SK-N-DZ (cell line): ENCODE measurements around the gene BCHE.
"Not testable (repeated sequence)": the region's sequence is repeated elsewhere in the genome, so short reads cannot be mapped to it uniquely, and the experiment has no call there.

ENCODE experiments used
- DNase-seq: peaks from one replicate; pipeline ENCODE4 v3.0.0-alpha.2; 2015; ENCODE audit warnings: low spot score

Gene BCHE

DNA sequence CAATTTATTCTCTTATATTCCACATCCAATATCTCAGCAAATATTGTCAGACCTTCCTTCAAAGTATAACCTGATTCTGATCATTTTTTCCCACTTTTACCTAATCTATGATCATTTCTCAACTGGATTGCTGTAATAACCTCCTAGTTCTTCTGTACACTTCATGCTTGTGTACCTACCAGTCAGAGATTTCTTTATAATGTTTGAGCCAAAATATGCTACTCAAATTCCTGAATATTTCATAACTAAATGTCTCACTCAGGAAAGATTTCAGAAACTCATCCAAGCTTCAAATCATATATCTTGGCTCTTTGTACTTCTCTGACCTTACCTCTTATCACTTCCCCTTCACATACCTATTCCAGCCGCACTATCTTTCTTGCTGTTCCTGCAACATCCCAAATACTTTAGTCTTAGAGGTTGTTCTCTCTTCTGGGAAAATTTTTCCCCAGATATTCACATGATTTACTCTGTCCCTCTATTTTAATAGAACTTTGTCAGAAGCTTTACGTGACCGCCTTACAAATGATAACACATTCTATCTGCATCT lies 20.0 kb downstream of the BCHE start:
- DNase-seq: no peak

DNA sequence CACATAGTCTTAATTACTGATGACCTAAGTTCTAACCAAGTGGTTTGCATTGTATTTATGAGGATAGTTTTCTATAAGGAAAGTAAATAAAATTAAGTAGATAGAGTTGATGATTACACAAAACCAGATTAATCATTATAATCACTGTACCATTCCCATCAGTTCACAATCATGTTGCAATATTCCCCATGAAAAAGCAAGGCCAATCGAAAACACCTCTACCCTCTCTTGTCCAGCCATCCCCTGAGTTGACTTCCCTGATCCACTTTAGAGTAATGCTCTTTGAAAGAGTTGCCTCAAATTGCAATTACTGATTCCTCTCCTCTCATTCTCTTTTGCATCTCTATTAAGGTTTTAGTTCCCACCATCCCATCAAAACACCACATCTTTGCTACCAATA lies 21.0 kb downstream of the BCHE start:
- DNase-seq: no peak

DNA sequence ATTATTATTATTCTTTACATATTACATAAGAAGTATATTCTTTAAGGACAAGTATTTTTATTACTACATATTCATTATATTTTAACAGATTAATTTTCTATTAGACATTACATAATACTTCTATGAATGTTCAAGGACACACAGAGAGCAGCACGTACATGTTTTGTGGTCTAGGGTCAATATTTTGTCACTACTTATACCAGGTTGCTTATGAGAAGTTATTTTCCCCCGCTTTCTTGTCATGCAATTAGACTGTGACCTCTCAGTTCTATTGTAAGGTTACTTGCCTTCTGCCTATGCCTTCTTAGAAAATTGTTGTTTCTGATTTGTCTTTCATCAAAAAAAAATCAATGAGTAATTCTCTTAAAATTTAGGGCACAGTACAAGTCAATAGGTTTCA lies 21.5 kb downstream of the BCHE start:
- no peak for DNase-seq

DNA sequence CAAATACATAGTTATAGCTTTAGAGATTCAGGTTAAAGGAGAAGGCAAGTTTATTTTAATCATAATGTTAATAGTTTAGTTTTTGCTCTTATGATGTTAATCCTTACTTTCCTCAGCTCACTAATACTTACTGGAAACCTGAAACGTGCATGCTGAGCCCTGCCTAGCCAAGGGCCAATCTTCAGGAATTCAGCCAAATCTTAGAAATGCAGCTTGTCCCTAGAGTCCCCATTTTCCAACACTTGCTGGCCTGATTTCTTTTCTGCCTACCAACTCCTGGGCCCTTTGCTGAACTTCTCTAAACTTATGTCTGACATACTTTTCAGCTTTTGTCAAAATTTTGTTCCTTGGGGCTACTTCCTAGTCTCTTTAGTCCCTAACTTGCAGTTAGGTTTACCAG lies 22.8 kb downstream of the BCHE start:
- DNase-seq: no peak

DNA sequence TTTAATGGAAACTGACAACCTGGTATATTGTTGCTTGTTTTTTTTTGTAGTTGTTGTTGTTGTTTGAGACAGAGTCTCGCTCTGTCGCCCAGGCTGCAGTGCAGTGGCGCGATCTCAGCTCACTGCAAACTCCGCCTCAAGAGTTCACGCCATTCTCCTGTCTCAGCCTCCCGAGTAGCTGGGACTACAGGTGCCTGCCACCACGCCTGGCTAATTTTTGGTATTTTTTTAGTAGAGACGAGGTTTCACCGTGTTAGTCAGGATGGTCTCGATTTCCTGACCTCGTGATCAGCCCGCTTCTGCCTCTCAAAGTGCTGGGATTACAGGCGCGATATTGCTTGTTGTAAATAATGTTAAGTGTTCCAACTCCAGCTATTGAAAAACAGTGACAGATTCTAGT lies 29.3 kb downstream of the BCHE start:
- DNase-seq: not testable (repeated sequence)

DNA sequence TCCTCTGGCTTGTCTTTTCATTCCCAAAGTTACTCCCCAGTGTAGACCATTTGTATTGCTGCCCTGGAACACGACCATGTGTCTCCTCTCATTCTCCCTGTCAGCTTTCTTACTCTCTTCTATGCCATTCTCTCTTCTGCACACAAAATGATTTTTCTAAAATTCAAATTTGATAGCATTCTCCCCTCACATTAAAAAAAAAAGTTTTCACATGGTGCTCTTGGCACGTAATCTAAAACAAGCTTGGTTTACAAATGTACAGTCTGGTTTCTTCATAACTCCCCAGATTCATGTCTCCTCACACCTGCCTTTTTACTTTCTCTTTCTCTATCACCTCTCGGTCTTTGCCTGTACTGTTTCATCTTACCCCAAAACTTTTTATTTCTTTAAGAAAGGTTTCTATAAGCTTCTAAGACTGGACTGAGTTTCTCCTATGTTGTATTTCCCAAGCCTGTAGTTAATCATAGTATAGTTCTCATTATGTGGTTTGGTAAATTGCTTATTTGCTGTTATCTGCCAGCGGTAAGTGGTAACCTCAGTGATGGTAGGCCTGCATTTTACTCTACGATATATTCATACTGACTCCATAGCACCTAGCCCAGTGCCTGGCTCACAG lies 31.2 kb downstream of the BCHE start:
- DNase-seq: no peak

DNA sequence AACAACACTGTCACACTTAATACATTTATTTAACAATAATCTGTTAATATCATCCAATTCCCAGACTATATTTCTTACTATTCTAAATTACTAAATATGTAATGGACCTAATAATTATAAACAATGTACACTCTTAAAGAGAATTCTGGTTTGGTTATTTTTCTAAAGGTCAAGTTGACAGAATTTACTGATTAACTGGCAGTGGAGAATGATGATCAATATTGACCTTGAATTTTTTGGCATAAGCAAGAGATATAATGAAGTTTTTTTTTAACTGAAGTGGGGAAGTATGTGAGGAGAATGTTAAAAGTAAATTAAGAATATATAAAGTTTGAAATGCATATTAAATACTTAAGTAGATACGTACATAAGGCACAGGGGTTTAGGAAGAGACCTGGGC lies 33.8 kb downstream of the BCHE start:
- DNase-seq: no peak

DNA sequence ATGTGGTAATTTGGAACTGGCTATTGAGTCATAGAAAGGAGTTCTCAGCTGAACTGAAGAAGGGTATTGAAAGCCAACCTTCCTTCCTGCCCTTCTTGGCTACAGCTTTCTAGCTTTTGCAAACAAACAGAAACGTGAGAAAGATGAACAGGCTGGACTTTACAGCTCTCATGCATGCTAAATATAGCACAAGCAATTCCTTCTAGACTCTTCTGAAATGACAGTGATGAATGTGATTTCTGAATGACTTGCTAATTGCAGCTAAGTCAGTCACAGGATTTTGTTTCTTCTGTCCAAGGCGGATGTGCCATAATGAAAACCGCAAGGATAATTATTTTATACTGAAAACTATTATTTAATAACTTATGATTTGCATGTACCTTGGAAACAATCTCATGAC lies 36.3 kb downstream of the BCHE start:
- no peak for DNase-seq

DNA sequence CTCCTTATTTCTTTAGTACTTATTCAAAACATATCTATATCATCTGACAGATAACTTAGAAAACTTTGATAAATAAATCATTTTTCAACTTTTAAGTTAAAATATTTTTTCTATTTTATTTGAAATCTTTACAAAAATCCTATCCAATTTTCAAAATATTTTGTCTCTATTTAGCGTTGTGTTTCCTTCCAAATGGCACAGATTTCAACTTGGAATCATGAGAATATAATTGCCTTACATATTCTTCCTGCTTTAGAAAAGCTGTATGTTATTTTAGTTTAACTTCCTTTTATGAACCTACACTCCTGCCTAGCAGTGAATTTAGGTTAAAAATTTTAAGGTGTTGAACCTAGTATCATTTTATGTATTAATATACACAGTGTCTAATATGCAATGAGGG lies 38.2 kb downstream of the BCHE start:
- no peak for DNase-seq

DNA sequence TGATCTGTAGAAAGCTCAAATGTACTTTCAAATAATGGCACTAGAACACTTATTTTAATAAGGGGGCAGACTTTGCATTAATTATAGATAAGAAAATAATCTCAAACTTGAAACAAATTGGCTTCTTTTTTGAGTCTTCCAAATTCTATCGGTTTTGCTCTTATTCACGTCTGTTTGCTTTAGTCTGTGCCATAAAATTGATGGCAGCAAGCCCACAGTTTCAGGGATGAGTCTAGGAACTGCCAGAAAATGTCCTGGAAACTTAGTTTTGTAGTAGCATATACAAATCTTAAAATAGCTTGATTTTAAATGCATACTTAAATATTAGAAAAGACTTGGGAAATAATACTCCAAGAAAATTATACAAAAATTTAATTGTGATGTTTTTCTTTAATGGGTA lies 39.7 kb downstream of the BCHE start:
- DNase-seq: no peak

DNA sequence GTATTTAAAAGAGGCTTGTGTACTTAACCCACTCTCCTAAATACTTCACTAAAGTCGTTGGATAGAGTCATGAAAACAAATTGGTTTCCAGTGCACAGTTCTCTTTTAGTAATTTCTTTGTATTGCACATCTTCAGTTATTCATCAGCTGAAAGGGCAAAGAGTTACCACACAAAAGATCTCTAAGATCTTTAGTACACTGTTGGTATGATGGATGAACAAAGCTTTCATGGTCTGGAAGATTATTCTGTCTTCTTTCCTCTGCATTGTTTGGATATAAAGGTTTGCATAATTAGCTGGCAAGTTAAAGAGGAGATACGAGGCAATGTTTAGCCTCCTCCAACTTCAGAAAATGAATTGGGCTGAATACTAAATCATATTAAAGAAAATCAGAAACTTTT lies 40.5 kb downstream of the BCHE start:
- DNase-seq: no peak

DNA sequence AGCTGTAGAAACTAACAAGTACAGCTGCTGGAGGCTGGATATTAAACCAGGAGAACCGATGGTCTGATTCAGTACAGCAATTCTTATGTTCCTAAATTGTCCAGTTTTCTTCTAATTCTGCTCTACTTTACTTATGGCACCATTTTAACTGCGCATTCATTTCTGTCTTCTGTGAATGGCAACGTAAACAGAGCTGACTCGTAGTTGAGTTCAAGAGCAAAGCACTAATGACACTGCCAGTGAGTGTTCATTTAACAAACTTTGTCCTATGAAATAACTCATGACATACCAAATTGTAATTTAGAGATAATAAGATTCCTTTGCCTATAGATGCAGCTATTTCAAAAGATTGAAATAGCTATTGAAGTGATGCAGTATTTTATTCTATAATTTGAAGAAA lies 48.7 kb downstream of the BCHE start:
- DNase-seq: no peak

DNA sequence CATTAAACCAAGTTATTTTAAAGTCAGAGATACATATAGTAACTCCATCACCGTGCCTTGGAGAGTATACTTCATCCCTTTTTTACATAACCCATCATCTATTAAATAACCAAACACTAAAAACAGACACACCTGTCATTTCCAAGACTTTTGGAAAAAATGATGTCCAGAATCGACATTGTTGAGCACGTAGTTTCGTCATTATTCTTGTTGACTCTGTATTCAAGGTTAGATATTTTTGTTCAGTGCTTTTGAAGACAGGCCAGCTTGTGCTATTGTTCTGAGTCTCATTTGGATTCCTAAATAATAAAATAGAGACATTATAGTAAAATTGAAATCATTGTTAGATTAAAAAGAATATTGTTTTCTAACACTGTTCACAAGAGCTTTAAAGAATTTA lies 51.2 kb downstream of the BCHE start:
- DNase-seq: no peak

DNA sequence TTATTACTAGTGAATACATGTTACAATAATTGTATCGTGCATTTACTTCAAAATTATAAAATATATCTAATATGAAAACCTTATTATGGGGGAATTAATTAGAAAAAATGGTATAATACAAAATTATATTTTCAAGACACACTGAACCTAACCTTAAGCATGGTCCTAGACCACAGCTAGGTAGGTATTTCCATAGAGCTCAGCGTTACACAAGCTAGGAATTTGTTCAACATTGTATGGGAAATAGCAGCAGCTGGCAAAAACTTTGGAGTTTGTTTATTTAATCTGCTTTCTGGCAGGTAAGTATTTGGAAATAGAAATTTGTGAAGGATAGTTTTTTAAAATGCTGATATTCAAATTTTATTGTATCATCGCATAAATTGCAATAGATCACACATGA lies 52.9 kb downstream of the BCHE start:
- no peak for DNase-seq

DNA sequence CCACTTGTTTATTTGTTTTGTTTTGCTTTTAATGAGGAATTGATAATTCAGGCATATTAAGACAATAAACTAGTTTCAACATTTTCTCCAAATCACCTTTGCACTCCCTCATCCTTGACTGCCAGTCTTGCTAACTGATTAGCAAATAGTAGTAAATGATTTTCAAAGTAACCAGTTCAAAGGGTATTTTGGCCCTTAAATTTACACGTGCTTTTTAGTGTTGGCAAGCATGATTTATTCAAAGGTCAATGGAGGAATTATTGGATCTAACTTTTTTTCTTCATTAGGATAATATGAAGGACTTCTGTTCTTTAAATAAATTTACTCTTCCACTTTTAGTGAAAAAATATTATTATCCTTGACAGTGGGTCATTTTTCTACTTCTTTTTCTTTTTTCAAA lies 53.8 kb downstream of the BCHE start:
- no peak for DNase-seq

DNA sequence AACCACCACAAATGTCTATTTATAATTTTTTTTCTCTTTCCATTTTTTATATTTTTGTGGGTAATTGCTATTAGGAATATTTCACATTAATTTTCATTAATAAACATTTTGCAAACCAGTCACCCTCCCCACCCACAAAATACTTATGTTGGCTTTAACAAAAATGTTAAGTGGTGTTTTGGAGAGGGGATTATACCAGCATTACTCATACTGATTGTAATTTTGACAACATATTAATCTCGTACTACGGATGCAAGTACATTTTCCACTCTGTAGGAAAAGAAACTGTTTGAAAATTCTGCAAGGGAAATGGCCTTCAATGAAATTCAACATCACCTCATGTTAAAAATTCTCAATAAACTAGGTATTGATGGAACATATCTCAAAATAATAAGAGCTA lies 58.3 kb downstream of the BCHE start:
- DNase-seq: no peak

DNA sequence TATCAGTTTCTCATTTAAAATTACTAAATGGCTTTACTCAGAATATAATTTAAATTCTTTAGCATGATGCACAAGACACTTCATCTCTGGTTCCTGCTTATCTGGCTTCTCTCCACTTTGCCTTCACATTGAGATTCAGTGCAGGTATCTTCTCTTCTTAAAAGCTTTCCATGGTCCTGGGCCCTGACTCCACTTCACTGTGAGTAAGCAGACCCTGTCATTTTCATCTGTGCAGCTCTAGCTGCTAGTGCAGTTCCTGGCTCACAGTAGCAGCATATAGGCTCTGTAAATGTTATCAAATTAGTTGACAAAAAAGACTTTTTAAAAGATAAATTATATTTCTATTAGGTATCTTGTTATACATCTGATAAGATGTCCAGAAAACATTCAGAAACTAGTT lies 58.8 kb downstream of the BCHE start:
- DNase-seq: no peak

DNA sequence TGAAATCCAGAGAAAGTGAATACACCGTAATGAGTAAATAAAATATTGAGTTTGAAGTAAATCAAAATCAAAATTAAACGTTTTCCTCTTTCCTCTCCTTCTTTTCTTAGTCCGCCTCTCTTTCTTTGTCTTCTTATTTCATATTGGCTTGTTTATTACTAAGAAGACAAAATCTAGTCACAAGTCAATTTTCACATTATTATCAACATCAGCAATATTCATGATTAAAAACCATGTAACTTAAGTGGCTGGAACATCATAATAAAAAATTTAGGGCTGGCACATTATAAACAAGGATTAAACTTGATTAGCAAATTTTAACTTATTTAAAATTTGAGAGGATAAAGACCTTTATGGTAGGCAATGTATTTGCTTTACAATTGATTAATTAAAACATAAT lies 61.4 kb downstream of the BCHE start:
- no peak for DNase-seq

DNA sequence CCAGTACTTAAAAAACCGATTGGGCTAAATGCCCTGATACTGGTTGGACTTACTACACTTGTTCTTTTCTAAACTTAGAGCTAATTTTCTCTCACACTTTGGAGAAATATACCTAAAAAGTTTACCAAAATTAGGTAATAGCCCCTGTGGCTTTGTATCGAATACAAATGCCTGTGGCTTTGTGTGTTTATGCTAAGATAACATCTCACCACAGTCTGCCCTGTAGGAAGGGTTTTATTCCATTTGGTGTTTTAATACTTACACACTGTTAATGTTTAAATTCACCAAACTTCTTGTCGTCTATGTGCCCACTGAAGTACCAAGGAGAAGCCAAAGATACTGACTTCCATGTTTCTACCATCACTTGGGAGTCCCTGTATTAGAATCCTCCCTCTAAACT lies 66.4 kb downstream of the BCHE start:
- no peak for DNase-seq

DNA sequence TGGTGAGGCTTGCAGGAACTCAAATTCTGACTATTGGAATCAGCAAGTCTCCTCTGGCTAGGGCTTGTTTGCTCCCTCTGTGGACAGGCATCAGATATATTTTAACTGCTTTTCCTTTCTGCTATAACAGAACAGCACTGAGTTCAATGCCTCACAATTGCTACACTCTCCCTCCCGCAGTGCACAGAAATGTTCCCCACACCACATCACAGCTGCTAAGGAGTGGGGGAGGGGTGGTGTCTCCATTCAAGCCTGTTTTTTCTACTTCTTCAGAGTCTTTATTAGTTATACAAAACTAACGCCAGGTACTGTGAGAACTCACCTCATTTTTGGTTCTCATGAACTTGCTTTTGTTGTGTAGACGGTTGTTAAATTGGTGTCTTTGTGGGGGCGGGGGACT lies 68.5 kb downstream of the BCHE start:
- no peak for DNase-seq

DNA sequence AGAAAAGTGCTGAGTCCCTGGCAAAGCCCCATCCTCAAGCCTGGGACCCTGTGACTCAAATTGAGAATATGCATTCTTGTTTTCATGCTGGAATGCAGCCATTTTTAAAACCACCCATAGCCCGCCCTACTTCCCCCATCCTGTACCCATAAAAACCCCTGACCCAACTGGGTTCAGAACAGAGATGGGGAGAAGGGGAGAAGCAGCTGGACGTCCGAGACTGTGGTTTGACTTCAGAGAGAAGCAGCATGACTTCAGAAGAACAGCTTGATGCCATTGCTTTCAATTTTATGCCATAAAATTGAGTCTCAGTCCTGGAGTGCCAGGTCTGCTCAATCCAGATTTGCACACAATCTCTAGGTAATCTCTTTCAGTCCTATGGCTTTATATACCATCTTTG lies 78.2 kb downstream of the BCHE start:
- DNase-seq: no peak

DNA sequence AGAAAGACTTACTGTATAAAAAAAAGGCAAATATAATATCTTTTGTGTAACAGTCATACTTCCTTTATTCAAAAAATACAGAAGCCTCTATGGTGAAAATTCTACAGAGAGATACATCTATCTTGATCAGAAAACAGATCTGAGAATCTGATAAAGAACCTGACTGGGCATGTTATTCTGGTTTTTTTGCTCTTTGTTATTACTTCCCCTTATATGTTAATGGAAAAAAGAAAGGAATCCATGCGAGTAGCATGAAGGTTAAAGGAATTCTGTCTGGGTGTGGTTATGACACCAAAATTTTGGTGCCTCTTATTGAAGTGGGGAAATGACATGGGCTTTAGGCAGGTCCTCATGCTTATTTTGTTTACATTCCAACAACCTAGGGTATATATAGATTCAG lies 81.7 kb downstream of the BCHE start:
- DNase-seq: no peak

DNA sequence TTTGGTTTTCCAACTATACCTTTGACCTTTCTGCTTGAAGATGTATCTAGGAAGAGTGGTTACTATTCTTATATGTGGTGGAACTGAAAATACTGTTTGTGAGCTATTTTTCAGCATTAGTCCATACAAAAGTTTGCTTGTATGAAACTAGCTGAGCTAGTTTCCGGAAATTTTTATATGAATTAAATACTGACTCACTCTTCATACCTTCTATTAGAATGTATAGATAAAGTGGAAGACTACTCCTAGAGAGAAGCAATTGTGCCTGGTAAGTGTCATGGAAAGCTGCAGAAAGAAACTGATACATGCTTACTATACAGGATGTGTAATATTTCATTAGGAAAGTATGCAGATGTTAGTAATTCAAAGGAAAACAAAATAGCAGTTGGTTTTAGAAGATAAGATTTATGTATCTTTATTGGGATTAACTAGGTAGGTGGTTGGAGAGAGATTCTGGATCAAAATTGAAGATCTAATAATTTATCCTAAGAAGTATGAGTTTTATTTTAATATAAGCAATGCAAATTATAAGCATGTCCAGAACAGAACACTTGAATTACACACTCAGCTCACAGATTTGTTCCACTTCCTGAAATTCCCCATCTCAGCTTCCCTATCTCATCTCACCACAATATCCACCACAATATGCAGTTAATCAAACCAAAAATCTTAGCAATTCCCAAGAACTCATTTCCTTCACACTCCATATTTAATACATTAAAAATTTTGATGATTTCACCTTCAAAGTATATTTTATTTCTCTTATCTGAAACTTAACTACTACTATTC lies 82.8 kb downstream of the BCHE start:
- no peak for DNase-seq
